Measurements from ENCODE around the gene PRPF4.
"Not testable (repeated sequence)": the region's sequence is repeated elsewhere in the genome, so short reads cannot be mapped to it uniquely, and the experiment has no call there.

PRPF4 gene

GRCh38 chr9:113255438-113255837 is 20.0 kb upstream of the PRPF4 start:
- Mint-ChIP-seq H3K36me3 (peaks cover 9% of the 10 kb centered on the region), H3K4me3 (no peak overlapping the region), H3K4me1 (no peaks in the 10 kb centered on the region), H3K27ac (no peak overlapping the region), H3K9me3 (no peaks in the 10 kb centered on the region), H3K27me3 (no peaks in the 10 kb centered on the region)

- Mint-ChIP-seq H3K27me3 (no peaks in the 10 kb centered on the region), H3K4me3 (no peak overlapping the region), H3K36me3 (peaks cover 14% of the 10 kb centered on the region), H3K9me3 (no peaks in the 10 kb centered on the region), H3K27ac (no peak overlapping the region), H3K4me1 (no peaks in the 10 kb centered on the region)
Measured at GRCh38 chr9:113257863-113258262, 17.6 kb upstream of the PRPF4 start.

GRCh38 chr9:113258282-113258681 is 17.2 kb upstream of the PRPF4 start:
- no peaks in the 10 kb centered on the region for H3K4me1 Mint-ChIP-seq
- H3K27me3 Mint-ChIP-seq = no peaks in the 10 kb centered on the region
- peaks cover 13% of the 10 kb centered on the region for H3K36me3 Mint-ChIP-seq
- no peak overlapping the region for H3K4me3 Mint-ChIP-seq
- H3K27ac Mint-ChIP-seq = no peak overlapping the region
- no peaks in the 10 kb centered on the region for H3K9me3 Mint-ChIP-seq

GRCh38 chr9:113261917-113262671 is 13.4 kb upstream of the PRPF4 start:
- Mint-ChIP-seq H3K4me1 (no peaks in the 10 kb centered on the region), H3K9me3 (no peaks in the 10 kb centered on the region), H3K36me3 (peaks cover 15% of the 10 kb centered on the region), H3K27ac (no peak overlapping the region), H3K27me3 (no peaks in the 10 kb centered on the region), H3K4me3 (no peak overlapping the region)

- no peaks in the 10 kb centered on the region for H3K9me3 Mint-ChIP-seq
- peaks cover 17% of the 10 kb centered on the region for H3K4me1 Mint-ChIP-seq
- H3K27me3 Mint-ChIP-seq = no peaks in the 10 kb centered on the region
- H3K36me3 Mint-ChIP-seq = peaks cover 18% of the 10 kb centered on the region
- H3K27ac Mint-ChIP-seq = no peak overlapping the region
- no peak overlapping the region for H3K4me3 Mint-ChIP-seq
Measured at GRCh38 chr9:113266174-113266573, 9.3 kb upstream of the PRPF4 start.

GRCh38 chr9:113267911-113268566 is 7.4 kb upstream of the PRPF4 start:
- H3K27me3 Mint-ChIP-seq = no peaks in the 10 kb centered on the region
- no peaks in the 10 kb centered on the region for H3K9me3 Mint-ChIP-seq
- H3K4me3 Mint-ChIP-seq = no peak overlapping the region
- H3K4me1 Mint-ChIP-seq = peaks cover 19% of the 10 kb centered on the region
- H3K36me3 Mint-ChIP-seq = peaks cover 15% of the 10 kb centered on the region
- peak overlapping the region; percentile 92 for H3K27ac Mint-ChIP-seq

GRCh38 chr9:113269355-113269754 is 6.1 kb upstream of the PRPF4 start:
- Mint-ChIP-seq H3K27ac (peak overlapping the region; percentile 53), H3K4me1 (peaks cover 28% of the 10 kb centered on the region)

GRCh38 chr9:113269871-113270270 is 5.6 kb upstream of the PRPF4 start:
- peak overlapping the region; percentile 89 for H3K27ac Mint-ChIP-seq
- H3K36me3 Mint-ChIP-seq = peaks cover 15% of the 10 kb centered on the region
- no peaks in the 10 kb centered on the region for H3K27me3 Mint-ChIP-seq
- no peaks in the 10 kb centered on the region for H3K9me3 Mint-ChIP-seq
- H3K4me3 Mint-ChIP-seq = no peak overlapping the region
- peaks cover 29% of the 10 kb centered on the region for H3K4me1 Mint-ChIP-seq

More at GRCh38 chr9:113269355-113269754, 6.1 kb upstream of the PRPF4 start:
- no peaks in the 10 kb centered on the region for H3K27me3 Mint-ChIP-seq
- no peak overlapping the region for H3K4me3 Mint-ChIP-seq
- H3K36me3 Mint-ChIP-seq = peaks cover 15% of the 10 kb centered on the region
- H3K9me3 Mint-ChIP-seq = no peaks in the 10 kb centered on the region

- Mint-ChIP-seq H3K4me1 (peaks cover 41% of the 10 kb centered on the region), H3K36me3 (peaks cover 16% of the 10 kb centered on the region), H3K4me3 (no peak overlapping the region), H3K27me3 (no peaks in the 10 kb centered on the region), H3K27ac (no peak overlapping the region), H3K9me3 (no peaks in the 10 kb centered on the region)
Measured at GRCh38 chr9:113274474-113275156, 843 bp upstream of the PRPF4 start.

GRCh38 chr9:113278840-113279239 is 3.4 kb downstream of the PRPF4 start:
- Mint-ChIP-seq H3K4me1 (peaks cover 41% of the 10 kb centered on the region), H3K9me3 (no peaks in the 10 kb centered on the region), H3K27me3 (no peaks in the 10 kb centered on the region), H3K27ac (no peak overlapping the region), H3K36me3 (peaks cover 31% of the 10 kb centered on the region), H3K4me3 (peak overlapping the region; percentile 45)

GRCh38 chr9:113281356-113281755 is 5.9 kb downstream of the PRPF4 start:
- Mint-ChIP-seq H3K36me3 (peaks cover 39% of the 10 kb centered on the region), H3K4me1 (peaks cover 35% of the 10 kb centered on the region), H3K4me3 (no peak overlapping the region), H3K27me3 (no peaks in the 10 kb centered on the region), H3K27ac (peak overlapping the region; percentile 70), H3K9me3 (no peaks in the 10 kb centered on the region)

GRCh38 chr9:113289091-113289490 is 13.6 kb downstream of the PRPF4 start:
- Mint-ChIP-seq H3K4me3 (no peak overlapping the region), H3K27ac (no peak overlapping the region), H3K9me3 (no peaks in the 10 kb centered on the region), H3K4me1 (no peaks in the 10 kb centered on the region), H3K27me3 (no peaks in the 10 kb centered on the region), H3K36me3 (peaks cover 21% of the 10 kb centered on the region)

GRCh38 chr9:113290052-113290607 is 14.7 kb downstream of the PRPF4 start:
- Mint-ChIP-seq H3K36me3 (peaks cover 16% of the 10 kb centered on the region), H3K4me1 (no peaks in the 10 kb centered on the region), H3K27ac (no peak overlapping the region), H3K27me3 (no peaks in the 10 kb centered on the region), H3K4me3 (no peak overlapping the region), H3K9me3 (no peaks in the 10 kb centered on the region)

GRCh38 chr9:113293285-113293878 is 17.9 kb downstream of the PRPF4 start:
- no peaks in the 10 kb centered on the region for H3K4me1 Mint-ChIP-seq
- H3K27ac Mint-ChIP-seq = no peak overlapping the region
- H3K36me3 Mint-ChIP-seq = peaks cover 7% of the 10 kb centered on the region
- H3K4me3 Mint-ChIP-seq = no peak overlapping the region
- H3K9me3 Mint-ChIP-seq = no peaks in the 10 kb centered on the region
- H3K27me3 Mint-ChIP-seq = no peaks in the 10 kb centered on the region

- H3K27me3 Mint-ChIP-seq, H3K27ac Mint-ChIP-seq, H3K9me3 Mint-ChIP-seq, H3K4me1 Mint-ChIP-seq, H3K36me3 Mint-ChIP-seq, H3K4me3 Mint-ChIP-seq: not testable (repeated sequence)
Measured at GRCh38 chr9:113296247-113296646, 20.8 kb downstream of the PRPF4 start.
